HCT116 (cell line): Measurements from ENCODE around the gene SPACA6. TPM values are rescaled to one million over a fixed set of nuclear protein-coding genes. Genes with fewer than 3 reads are reported as not detected.

ENCODE experiments used
- ATAC-seq: fragments of 200-7000 bp; cut with Tn5 transposase; 2 replicates; pipeline ENCODE4 v1.9.1; 2020; ENCODE audit warnings: mild to moderate bottlenecking, moderate library complexity
- BruUV-seq: library from RNA; stranded (reverse); fragments of 400-500 nt; replicated peaks from 2 replicates; lab custom pipeline; 2021; lab: Mats Ljungman, UMichigan
- CTCF ChIA-PET: fragments of 300-600 bp; sonication (Branson Sonifier 250); formaldehyde crosslinking; loops from one replicate; lab custom pipeline; 2021; ENCODE audit warnings: antibody characterized with exemption; lab: Charles Lee
- POLR2A ChIA-PET: fragments of 300-600, 350-600 bp; sonication (Branson Sonifier 250); formaldehyde crosslinking; loops from one replicate; lab custom pipeline; 2021; ENCODE audit warnings: antibody characterized with exemption; lab: Charles Lee
- RAD21 ChIA-PET, 2 experiments: fragments of 300-600 bp; sonication (Branson Sonifier 250); formaldehyde crosslinking; loops; one replicate each; lab custom pipeline; 2023; ENCODE audit warnings: low total read pairs in 2 of 2; ENCODE audit not compliant: uncharacterized antibody in 2 of 2, unreplicated experiment in 2 of 2, low non-redundant PET in 1 of 2; lab: Charles Lee
- DNase-seq: peaks from one replicate; pipeline ENCODE4 v3.0.0-alpha.2; 2010; ENCODE audit warnings: low read depth, low spot score
- H2AFZ ChIP-seq: fragments of 200-600 bp; shearing (Covaris generic), sonication (generic); 2 replicates; pipeline ENCODE4 v1.6.1; 2017; ENCODE audit warnings: low read depth, mixed run types, mixed read lengths, antibody characterized with exemption, low read length; ENCODE audit not compliant: poor library complexity, severe bottlenecking
- H3K27ac ChIP-seq: 2 replicates; pipeline ENCODE4 v1.5.1; 2012; ENCODE audit warnings: low read depth, low read length
- H3K27me3 ChIP-seq: fragments of 200-600 bp; sonication (generic); 2 replicates; pipeline ENCODE4 v1.6.1; 2016; ENCODE audit warnings: mixed run types, low read length, mixed read lengths; ENCODE audit not compliant: insufficient read depth
- H3K36me3 ChIP-seq, 2 experiments: fragments of 200-500 bp in 1 of 2; fragments of 200-600 bp in 1 of 2; sonication (Bioruptor generic) in 1 of 2; sonication (generic) in 1 of 2; 2 replicates each; pipeline versions ENCODE4 v1.5.1 to v1.6.1; 2014 to 2016; ENCODE audit warnings: low read length in 2 of 2, inconsistent platforms in 1 of 2, mixed read lengths in 1 of 2, mixed run types in 1 of 2; ENCODE audit not compliant: insufficient read depth in 2 of 2, control insufficient read depth in 1 of 2
- H3K4me1 ChIP-seq, 2 experiments: fragments of 200-600 bp in 1 of 2; sonication (generic) in 1 of 2; 2 replicates each; pipeline versions ENCODE4 v1.5.1 to v1.6.1; 2012 to 2017; ENCODE audit warnings: low read length in 2 of 2, inconsistent platforms in 1 of 2, mild to moderate bottlenecking in 1 of 2, mixed read lengths in 1 of 2, mixed run types in 1 of 2, moderate library complexity in 1 of 2; ENCODE audit not compliant: insufficient read depth in 2 of 2, control insufficient read depth in 1 of 2
- H3K4me2 ChIP-seq: fragments of 200-600 bp; sonication (generic); 2 replicates; pipeline ENCODE4 v1.6.1; 2017; ENCODE audit warnings: mixed run types, low read length, mixed read lengths
- H3K4me3 ChIP-seq, 2 experiments: fragments of 200-600 bp in 1 of 2; sonication (generic) in 1 of 2; replicated peaks in 1 of 2; 2 replicates each; pipeline ENCODE4 v1.5.1; 2011 to 2016; ENCODE audit warnings: low read length in 2 of 2, control low read depth in 1 of 2, low read depth in 1 of 2, mild to moderate bottlenecking in 1 of 2, mixed read lengths in 1 of 2, mixed run types in 1 of 2
- H3K79me2 ChIP-seq: fragments of 200-600 bp; sonication (generic); 2 replicates; pipeline ENCODE4 v1.6.1; 2017; ENCODE audit warnings: mild to moderate bottlenecking, mixed run types, low read length, moderate library complexity, mixed read lengths; ENCODE audit not compliant: insufficient read depth
- H3K9ac ChIP-seq: fragments of 200-600 bp; sonication (generic); 2 replicates; pipeline ENCODE4 v1.6.1; 2016; ENCODE audit warnings: low read length, mixed read lengths
- H3K9me2 ChIP-seq: fragments of 200-600 bp; sonication (generic), shearing (Covaris generic); 2 replicates; pipeline ENCODE4 v1.6.1; 2017; ENCODE audit warnings: mixed run types, mild to moderate bottlenecking, moderate library complexity; ENCODE audit not compliant: insufficient read depth
- H3K9me3 ChIP-seq, 2 experiments: fragments of 200-500 bp in 1 of 2; fragments of 200-600 bp in 1 of 2; sonication (Bioruptor generic) in 1 of 2; sonication (generic) in 1 of 2; 2 replicates each; pipeline ENCODE4 v1.6.1; 2014 to 2017; ENCODE audit warnings: low read length in 2 of 2, mixed read lengths in 2 of 2, inconsistent platforms in 1 of 2, low read depth in 1 of 2, mild to moderate bottlenecking in 1 of 2, mixed run types in 1 of 2, moderate library complexity in 1 of 2; ENCODE audit not compliant: control insufficient read depth in 1 of 2, insufficient read depth in 1 of 2
- H4K20me1 ChIP-seq: fragments of 200-600 bp; sonication (generic), shearing (Covaris generic); 2 replicates; pipeline ENCODE4 v1.6.1; 2017; ENCODE audit warnings: mixed run types, mild to moderate bottlenecking, moderate library complexity; ENCODE audit not compliant: insufficient read depth
- ATF3 ChIP-seq: IDR thresholded peaks from 2 replicates; pipeline ENCODE4 v1.6.1; 2012
- CBX3 ChIP-seq: IDR thresholded peaks from 2 replicates; pipeline ENCODE4 v1.6.1; 2012; ENCODE audit warnings: low read depth
- CEBPB ChIP-seq: IDR thresholded peaks from 2 replicates; pipeline ENCODE4 v1.6.1; 2012; ENCODE audit warnings: low read depth
- EGR1 ChIP-seq: IDR thresholded peaks from 2 replicates; pipeline ENCODE4 v1.6.1; 2012; ENCODE audit warnings: low read depth
- EZH2phosphoT487 ChIP-seq: fragments of 200-600 bp; IDR thresholded peaks from 2 replicates; pipeline ENCODE4 v1.6.1; 2018; ENCODE audit warnings: antibody characterized with exemption, borderline replicate concordance
- JUND ChIP-seq: IDR thresholded peaks from 2 replicates; pipeline ENCODE4 v1.6.1; 2012
- POLR2A ChIP-seq: IDR thresholded peaks from 2 replicates; pipeline ENCODE4 v1.7.0; 2011; ENCODE audit warnings: borderline replicate concordance; ENCODE audit not compliant: insufficient read depth, insufficient read length; ENCODE audit errors: extremely low read depth
- SIN3A ChIP-seq: IDR thresholded peaks from 2 replicates; pipeline ENCODE4 v1.6.1; 2012; ENCODE audit warnings: low read depth
- SRF ChIP-seq: IDR thresholded peaks from 2 replicates; pipeline ENCODE4 v1.6.1; 2012; ENCODE audit warnings: low read depth
- ZBTB33 ChIP-seq: IDR thresholded peaks from 2 replicates; pipeline ENCODE4 v1.6.1; 2011; ENCODE audit warnings: mild to moderate bottlenecking, low read length, moderate library complexity; ENCODE audit not compliant: insufficient replicate concordance; ENCODE audit errors: extremely low read depth
- ZNF274 ChIP-seq: fragments of 200-500 bp; sonication (Bioruptor generic); IDR thresholded peaks from 2 replicates; pipeline ENCODE4 v1.6.1; 2014; ENCODE audit warnings: mild to moderate bottlenecking, low read depth, low read length, inconsistent platforms
- intact Hi-C: fragments of 100-400 bp; cut with micrococcal nuclease; formaldehyde crosslinking; loops from 2 replicates; pipeline ENCODE4 v1.10.0; 2022
- total RNA-seq: library from RNA; stranded (reverse); gene quantifications from one replicate; pipeline ENCODE4 v1.2.1, GENCODE V29; 2021; ENCODE audit not compliant: unreplicated experiment

Gene SPACA6
- total RNA-seq, 1 experiment from 2014 or later, result 13.9 TPM

GRCh38 chr19:51724543-51724942 lies 31.4 kb downstream of the SPACA6 start (continued):
- no peak for TF ChIP-seq POLR2A

GRCh38 chr19:51726049-51726448 lies 32.9 kb downstream of the SPACA6 start:
- Histone ChIP-seq H3K4me2 (no peak overlapping the region), H3K27me3 (no peaks in the 10 kb centered on the region), H3K79me2 (no peaks in the 10 kb centered on the region), H3K4me3 (no peak overlapping the region), H3K9ac (no peak overlapping the region), H3K4me1 (peaks cover 0 to 6% of the 10 kb centered on the region in 2 experiments; a peak in 1 of 4 replicates), H4K20me1 (no peaks in the 10 kb centered on the region), H3K9me3 (no peaks in the 10 kb centered on the region), H3K27ac (no peak overlapping the region), H3K36me3 (no peaks in the 10 kb centered on the region), H2AFZ (no peak overlapping the region)
- DNase-seq, result no peak
- no TSS peak for BruUV-seq
- CTCF ChIA-PET, result no interaction called here
- POLR2A ChIA-PET, result no interaction called here
- RAD21 ChIA-PET, result no interaction called here
- ATAC-seq, result no peak
- intact Hi-C loops, result no loop called here
- no peak for TF ChIP-seq EGR1
- TF ChIP-seq ZBTB33, result no peak
- no peak for TF ChIP-seq JUND
- no peak for TF ChIP-seq CEBPB
- TF ChIP-seq CBX3, result no peak
- no peak for TF ChIP-seq ATF3
- no peak for TF ChIP-seq SRF
- TF ChIP-seq EZH2phosphoT487, result no peak
- TF ChIP-seq ZNF274, result no peak
- no peak for TF ChIP-seq SIN3A
- TF ChIP-seq, all 23 proteins: peak for 0
- H3K9me2 ChIP-seq, result no peaks in the 10 kb centered on the region
